Uterus (tissue), 4 donors: ENCODE data around the gene LDLR. TPM values are rescaled to one million over a fixed set of nuclear protein-coding genes. Genes with fewer than 3 reads are reported as not detected.

Experiments
- DNase-seq, 2 donors: peaks; one replicate each; pipeline ENCODE4 v3.0.0-alpha.2; 2019 to 2020
- H3K27ac ChIP-seq, 2 donors: fragments of 200-600 bp; sonication (generic); 1 replicate in 1 of 2; 2 replicates in 1 of 2; pipeline ENCODE4 v1.5.1; 2016 to 2018
- H3K27me3 ChIP-seq, 2 donors: fragments of 200-600 bp; sonication (generic); one replicate each; pipeline ENCODE4 v1.5.1; 2018 to 2019; ENCODE audit warnings: control low read depth in 1 of 2
- H3K36me3 ChIP-seq, 2 donors: fragments of 200-600 bp; sonication (generic); one replicate each; pipeline ENCODE4 v1.5.1; 2019; ENCODE audit warnings: control low read depth in 1 of 2
- H3K4me1 ChIP-seq, 2 donors: fragments of 200-600 bp; sonication (generic); one replicate each; pipeline ENCODE4 v1.5.1; 2018 to 2019; ENCODE audit warnings: control low read depth in 1 of 2
- H3K4me3 ChIP-seq, 2 donors: fragments of 200-600 bp; sonication (generic); 1 replicate in 1 of 2; 2 replicates in 1 of 2; pipeline ENCODE4 v1.5.1; 2018 to 2019; ENCODE audit warnings: mild to moderate bottlenecking in 1 of 2
- H3K9me3 ChIP-seq, 2 donors: fragments of 200-600 bp; sonication (generic); one replicate each; pipeline ENCODE4 v1.5.1; 2019; ENCODE audit warnings: control low read depth in 1 of 2
- CTCF ChIP-seq, 4 experiments: fragments of 200-600 bp in 2 of 4; fragments of 450-650 bp in 2 of 4; sonication (generic) in 2 of 4; IDR thresholded peaks; one replicate each; pipeline ENCODE4 v1.5.1; 2016 to 2019; ENCODE audit warnings: antibody characterized with exemption in 4 of 4, mild to moderate bottlenecking in 2 of 4, moderate library complexity in 1 of 4
- POLR2A ChIP-seq, 2 donors: fragments of 450-650 bp; IDR thresholded peaks; one replicate each; pipeline ENCODE4 v1.6.1; 2016; ENCODE audit warnings: antibody characterized with exemption in 2 of 2, mild to moderate bottlenecking in 1 of 2, moderate library complexity in 1 of 2
- intact Hi-C: fragments of 100-400 bp; cut with DNase I; formaldehyde crosslinking; loops from one replicate; pipeline ENCODE4 v1.15.1; 2023; ENCODE audit warnings: low total_unique reads
- total RNA-seq, 4 donors: library from RNA; depleted of rRNA in 3 of 4; stranded (reverse); fragments of >200 nt in 3 of 4; gene quantifications; one replicate each; pipeline versions ENCODE4 v1.1.0 to v1.2.4, GENCODE V29; 2014 to 2023
- donor health status: DM: yes; HTN: yes; CAD: no.

Gene LDLR
- total RNA-seq, 4 donors from 2014 or later: 7.9 to 55.3 (median 48.8) TPM

GRCh38 chr19:11063434-11063833 is 25.8 kb upstream of the LDLR start:
- intact Hi-C loops: no loop called here
- Histone ChIP-seq H3K27me3 (no peaks in the 10 kb centered on the region), H3K9me3 (no peaks in the 10 kb centered on the region), H3K4me3 (no peak overlapping the region), H3K4me1 (no peaks in the 10 kb centered on the region), H3K36me3 (no peaks in the 10 kb centered on the region), H3K27ac (no peak overlapping the region)
- TF ChIP-seq CTCF (IDR thresholded peaks at IDR 0.05) (no peak), POLR2A (IDR thresholded peaks at IDR 0.05) (no peak)
- no peak for DNase-seq

- no peak for DNase-seq
- intact Hi-C loops: no loop called here
- no peaks in the 10 kb centered on the region for H3K4me1 ChIP-seq
- no peaks in the 10 kb centered on the region for H3K27me3 ChIP-seq
- TF ChIP-seq POLR2A (IDR thresholded peaks at IDR 0.05) (no peak), CTCF (IDR thresholded peaks at IDR 0.05) (no peak)
- H3K36me3 ChIP-seq: no peaks in the 10 kb centered on the region
- no peak overlapping the region for H3K4me3 ChIP-seq
- no peak overlapping the region for H3K27ac ChIP-seq
- H3K9me3 ChIP-seq: no peaks in the 10 kb centered on the region
These were observed 24.4 kb upstream of the LDLR start for GRCh38 chr19:11064831-11065303.

- Histone ChIP-seq H3K27ac (no peak overlapping the region), H3K4me3 (no peak overlapping the region), H3K4me1 (no peaks in the 10 kb centered on the region), H3K9me3 (no peaks in the 10 kb centered on the region), H3K36me3 (no peaks in the 10 kb centered on the region), H3K27me3 (no peaks in the 10 kb centered on the region)
- no peak for DNase-seq
- intact Hi-C loops: no loop called here
- TF ChIP-seq POLR2A (IDR thresholded peaks at IDR 0.05) (no peak), CTCF (IDR thresholded peaks at IDR 0.05) (no peak)
These were observed 22.9 kb upstream of the LDLR start for GRCh38 chr19:11066326-11066725.

- no peak overlapping the region for H3K4me3 ChIP-seq
- H3K9me3 ChIP-seq: no peaks in the 10 kb centered on the region
- no peaks in the 10 kb centered on the region for H3K27me3 ChIP-seq
- intact Hi-C loops: no loop called here
- TF ChIP-seq CTCF (IDR thresholded peaks at IDR 0.05): no peak
- no peak for TF ChIP-seq POLR2A (IDR thresholded peaks at IDR 0.05)
- H3K4me1 ChIP-seq: no peaks in the 10 kb centered on the region
- DNase-seq: no peak
- H3K36me3 ChIP-seq: no peaks in the 10 kb centered on the region
- H3K27ac ChIP-seq: no peak overlapping the region
These were observed 21.7 kb upstream of the LDLR start for GRCh38 chr19:11067356-11068113.

GRCh38 chr19:11069561-11069960 is 19.7 kb upstream of the LDLR start:
- TF ChIP-seq CTCF (IDR thresholded peaks at IDR 0.05): no peak
- no peak for TF ChIP-seq POLR2A (IDR thresholded peaks at IDR 0.05)
- intact Hi-C loops: no loop called here

More at GRCh38 chr19:11069561-11069960, 19.7 kb upstream of the LDLR start:
- Histone ChIP-seq H3K4me1 (no peaks in the 10 kb centered on the region), H3K9me3 (no peaks in the 10 kb centered on the region), H3K27me3 (no peaks in the 10 kb centered on the region), H3K4me3 (no peak overlapping the region), H3K27ac (no peak overlapping the region), H3K36me3 (no peaks in the 10 kb centered on the region)
- no peak for DNase-seq
